NCI-H748 (cell line): ENCODE data around the gene LRIG1.

Experiments used
- DNase-seq: peaks from one replicate; lab custom pipeline; 2025; ENCODE audit not compliant: unreplicated experiment; lab: John Stamatoyannopoulos, UW

The LRIG1 gene

DNA sequence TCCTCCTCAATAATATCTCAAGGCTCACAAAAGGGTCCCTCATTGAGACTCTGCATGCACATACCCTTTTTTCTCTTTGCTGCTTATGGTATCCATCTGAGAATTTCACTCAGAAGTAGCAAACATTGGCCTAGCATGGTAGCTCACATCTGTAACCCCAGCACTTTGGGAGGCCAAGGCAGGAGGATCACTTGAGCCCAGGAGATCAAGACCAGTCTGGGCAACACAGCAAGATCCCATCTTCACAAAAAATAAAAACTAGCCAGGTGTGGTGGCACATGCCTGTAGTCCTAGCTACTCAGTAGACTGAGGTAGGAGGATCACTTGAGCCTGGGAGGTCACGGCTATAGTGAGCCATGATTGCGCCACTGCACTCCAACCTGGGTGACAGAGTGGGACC, 11.7 kb downstream of the LRIG1 start:
- DNase-seq: no peak

DNA sequence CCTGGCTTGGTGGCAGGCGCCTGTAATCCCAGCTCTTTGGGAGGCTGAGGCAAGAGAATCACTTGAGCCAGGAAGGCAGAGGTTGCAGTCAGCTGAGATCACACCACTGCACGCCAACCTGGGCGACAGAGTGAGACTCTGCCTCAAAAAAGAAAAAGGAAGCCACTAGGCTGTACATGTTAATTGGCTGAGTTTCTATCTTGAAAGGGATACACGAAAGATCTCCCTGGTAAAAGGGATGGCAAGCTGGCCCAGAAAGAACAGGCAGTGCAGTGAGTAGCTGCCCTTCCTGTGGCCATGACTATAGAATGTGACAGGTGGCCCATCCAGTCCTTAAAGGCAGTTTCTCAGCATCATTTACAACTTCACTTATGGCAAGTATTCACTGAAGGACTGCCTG, 12.3 kb downstream of the LRIG1 start:
- DNase-seq: no peak

DNA sequence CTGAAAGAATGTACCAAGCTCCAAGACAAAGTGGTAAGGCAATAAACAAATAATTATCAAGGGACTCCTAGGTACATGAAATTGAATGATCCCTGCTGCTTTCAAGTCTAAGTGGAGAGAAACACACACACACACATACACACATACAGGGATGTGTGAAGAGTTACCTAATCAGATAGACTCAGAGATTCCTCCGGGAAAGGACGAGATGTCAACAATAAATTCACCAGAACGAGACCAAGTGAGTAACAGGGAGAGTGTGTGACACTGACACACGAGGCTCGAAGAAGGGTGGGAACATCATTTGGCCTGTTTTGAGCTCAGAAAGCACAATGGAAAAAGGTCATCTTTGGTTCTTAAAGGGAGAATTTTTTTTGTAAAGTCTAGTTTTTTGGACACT, 13.4 kb downstream of the LRIG1 start:
- DNase-seq: peak; percentile 6

DNA sequence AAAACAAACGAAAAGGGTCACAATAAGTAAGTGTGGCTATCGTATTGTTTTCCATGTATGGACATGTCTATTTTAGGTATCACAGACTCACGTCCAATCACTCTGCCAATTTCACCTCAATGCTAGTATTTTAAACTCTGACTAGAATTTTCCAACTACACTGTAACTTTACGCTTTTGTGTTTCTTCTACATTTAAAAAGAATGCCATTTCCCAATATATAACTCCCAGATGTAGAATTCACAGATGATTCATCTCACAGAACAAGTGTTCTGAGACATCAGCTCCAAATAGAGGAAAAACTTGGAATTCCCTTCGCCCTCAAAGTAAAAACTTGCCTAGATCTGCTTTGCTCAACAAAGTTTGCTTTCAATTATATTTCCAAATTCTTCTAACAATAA, 14.2 kb downstream of the LRIG1 start:
- no peak for DNase-seq

DNA sequence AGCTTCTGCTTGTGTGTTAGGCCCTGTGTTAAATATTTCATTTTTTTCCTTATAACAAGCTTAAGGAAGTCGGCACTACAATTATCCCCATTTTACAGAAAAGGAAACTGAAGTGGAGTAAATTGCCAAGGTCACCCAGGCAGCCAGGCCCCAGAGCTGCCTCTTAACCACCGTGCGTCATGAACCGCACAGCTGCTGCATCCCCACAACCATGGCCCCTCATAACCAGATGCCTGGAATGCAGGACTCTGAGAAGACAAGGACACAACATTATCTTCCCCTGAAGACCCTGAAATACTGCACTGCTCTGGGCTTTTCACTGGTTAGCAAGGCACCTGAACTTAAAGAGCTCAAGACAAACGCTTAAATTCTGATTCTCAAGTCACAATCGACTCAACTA, 14.6 kb downstream of the LRIG1 start:
- no peak for DNase-seq

DNA sequence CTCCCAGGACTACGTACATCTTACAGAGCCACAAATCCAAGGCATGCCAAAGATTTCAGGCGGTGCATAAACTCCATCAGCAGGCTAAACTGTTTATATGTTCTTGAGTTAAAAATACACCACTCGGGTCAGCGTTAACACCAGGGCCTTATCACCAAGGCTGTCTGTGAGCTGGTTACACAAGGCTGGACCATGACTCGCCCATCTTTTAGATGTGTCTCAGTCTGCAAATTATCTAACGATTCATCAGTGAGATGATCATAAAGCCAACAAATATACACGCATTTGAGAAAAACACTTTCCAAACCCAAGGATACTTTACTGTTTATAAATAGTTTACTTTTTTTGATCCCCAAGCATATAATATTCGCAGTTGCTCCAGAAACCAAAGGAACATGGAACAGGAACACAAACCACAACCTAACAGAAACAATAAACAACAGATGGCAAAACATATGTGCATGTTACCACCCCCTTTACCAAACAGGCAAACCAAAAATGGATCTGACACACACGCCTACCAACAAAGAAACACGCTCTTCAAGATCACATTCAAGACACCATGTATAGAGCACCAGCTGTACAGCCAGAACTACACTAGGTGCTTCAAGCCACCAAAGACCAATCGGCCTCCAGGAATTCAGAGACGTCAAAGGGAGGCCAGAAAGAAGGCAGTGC, 15.4 kb downstream of the LRIG1 start:
- no peak for DNase-seq

DNA sequence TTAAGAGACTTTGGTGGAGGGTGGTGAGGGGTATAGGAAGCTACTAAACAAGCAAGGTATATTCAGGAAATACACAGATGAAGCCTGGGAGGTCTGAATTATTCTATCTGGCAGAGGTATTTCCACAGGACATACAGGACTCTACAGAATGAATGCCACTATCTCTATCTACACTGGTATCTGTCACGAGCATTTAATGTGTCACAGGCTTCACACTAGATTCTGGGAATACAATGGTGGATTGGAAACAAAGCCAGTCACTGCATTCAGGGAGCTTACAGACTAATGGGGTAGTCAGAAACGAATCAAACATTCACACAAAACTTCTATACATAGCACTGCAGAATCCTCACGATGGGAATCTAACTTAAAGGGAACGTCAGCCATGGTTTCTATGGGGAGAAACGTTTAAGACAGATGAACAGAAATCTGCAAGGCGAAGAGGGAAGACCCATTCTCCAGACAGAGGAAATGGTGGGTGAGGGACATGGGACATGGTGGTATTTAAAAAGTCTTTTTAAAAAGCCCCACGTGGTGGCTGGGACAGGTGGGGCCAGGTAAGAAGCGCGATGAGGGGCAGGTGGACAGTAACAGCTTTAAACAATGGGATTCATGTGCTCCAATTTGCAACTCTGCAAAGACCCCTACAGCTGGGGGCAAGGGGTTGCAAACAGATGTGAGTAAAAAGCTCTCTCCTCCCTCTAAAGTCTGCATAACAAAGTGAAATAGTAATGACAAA, 16.5 kb downstream of the LRIG1 start:
- no peak for DNase-seq

DNA sequence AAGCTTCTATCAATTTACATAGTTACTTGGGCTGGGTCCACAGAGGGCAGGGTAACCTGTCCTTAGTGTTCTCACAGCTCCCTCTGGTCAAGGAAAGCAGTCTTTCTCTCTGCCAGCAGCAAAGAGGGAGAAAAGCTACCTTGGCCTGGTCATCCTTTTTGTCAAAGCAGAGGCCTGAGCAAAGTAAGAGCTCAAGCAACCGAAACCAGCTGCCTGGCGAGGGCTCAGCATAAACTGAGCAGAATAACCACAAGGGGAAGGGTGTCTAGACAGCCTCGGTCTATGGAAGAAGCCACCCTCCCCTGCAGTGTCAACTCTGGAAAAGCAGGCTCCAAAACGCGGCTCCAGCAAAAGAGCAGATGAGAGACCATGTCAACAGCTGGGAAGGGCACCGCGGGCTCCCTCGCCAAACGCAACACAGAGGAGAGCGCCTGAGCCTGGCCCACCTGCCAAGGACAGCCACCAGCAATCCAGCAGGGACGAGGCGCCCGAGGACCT, 17.4 kb downstream of the LRIG1 start:
- peak; percentile 26 for DNase-seq

DNA sequence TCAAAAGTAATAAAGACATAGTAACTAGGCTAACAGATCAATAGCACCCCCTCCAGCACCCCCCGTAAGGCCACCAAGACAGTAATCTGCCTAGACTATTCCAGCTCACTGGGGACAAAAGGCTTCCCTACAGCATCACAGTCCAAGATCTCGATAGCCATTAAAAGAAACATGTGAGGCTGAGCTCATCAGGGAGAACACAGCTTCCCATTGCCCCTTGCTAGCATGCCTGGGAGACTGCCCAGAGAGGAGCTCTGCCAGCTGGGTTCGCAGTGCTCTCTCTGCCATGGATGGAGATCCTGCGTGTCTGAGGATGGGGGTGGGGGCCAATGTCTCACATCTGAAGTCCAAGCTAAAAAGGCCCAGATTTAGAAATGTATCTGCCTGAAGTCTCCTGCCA, 17.8 kb downstream of the LRIG1 start:
- no peak for DNase-seq

DNA sequence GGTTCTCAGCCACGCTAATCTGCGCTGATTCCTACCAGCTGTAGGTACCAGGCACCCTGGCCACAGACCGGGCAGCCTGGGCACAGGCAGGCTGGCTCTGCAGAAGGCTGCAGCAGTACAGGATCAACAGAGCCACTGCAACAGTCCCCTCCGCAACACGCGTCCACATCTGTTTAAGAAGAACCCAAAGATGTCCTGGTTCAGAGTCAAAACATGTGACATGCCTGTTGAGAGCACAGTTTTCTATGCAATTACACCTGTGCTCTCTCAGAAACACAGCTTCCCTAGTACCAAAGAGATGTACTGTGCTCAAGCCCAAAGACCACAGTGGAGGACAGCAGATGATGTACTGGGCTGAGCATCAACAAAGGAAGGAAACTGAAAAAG, 18.8 kb downstream of the LRIG1 start:
- DNase-seq: no peak

DNA sequence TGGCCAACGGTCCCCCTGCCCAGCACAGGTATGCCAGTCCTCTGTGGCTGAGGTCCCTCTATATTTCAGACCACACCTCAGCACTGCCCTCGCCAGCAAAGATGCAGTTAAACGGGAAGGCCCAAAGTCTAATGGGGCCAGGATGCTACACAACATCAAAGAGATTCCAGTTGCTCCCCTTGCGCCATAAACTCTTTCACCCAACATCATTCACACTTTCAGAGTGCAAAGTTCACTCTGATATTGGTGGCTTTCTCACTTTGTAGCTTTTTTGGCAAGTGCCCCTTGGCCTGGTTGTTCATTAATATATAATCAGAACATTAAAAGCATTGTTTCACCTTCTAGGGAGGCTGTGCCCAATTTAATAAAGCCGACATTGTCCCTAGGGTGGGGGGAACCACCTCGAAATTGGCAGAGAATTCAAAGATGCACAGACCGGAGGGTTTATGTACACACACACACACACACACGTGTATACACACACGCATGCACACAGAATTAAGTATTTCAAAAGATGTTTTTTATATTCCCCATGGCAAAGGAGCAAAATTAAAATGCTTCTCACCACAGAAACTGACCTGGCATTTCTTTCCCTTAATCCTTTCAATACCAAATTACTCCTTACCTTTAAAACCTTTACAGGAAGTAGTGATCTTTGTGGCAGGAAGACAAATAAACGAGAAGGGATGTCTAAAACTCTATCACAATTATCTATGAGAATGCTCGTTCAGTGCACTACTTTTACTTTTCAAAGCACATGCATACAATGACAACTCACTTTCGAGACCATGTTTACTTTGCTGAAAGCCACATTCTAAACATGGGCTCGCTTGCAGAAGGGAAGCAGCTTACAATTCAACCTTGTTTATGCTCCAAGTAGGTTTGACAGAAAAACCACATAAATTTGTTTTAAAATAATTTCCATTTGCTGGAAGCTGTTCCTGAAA, 19.5 kb downstream of the LRIG1 start:
- DNase-seq: no peak

DNA sequence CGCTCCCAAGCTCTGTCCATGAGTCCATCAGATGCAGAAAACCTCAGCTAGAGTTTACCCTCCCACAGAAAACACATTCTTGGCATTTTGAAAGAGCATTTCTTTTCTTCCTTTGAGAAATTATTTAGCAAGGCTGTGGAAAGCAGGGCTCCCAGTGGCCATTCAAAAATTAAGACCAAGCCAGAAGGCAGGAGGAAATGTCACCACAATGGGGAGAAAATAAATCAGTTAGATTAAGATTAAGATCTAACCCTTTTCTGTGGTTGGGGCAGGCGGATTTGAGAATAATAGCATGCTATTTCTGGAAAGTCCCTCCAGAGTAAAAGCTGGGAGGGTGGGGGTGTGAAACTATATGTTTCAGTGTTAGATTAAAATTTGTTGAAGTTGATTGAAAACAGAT, 20.2 kb downstream of the LRIG1 start:
- no peak for DNase-seq

DNA sequence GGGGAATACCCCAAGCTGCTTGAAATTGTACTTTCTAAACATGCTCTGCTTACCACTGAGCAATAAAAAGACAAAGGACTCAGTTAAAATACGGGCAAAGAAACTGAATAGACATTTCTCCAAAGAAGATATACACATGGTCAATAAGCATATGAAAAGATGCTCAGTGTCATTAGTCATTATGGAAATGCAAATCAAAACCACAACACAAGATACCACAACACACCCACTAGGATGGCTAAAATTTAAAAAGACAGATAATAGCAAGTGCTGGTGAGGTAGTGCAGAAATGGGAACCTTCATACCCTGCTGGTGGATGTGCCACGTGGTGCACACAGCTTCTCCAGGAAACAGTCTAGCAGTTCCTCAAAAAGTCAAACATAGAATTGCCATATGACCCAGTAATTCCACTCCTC, 21.3 kb downstream of the LRIG1 start:
- no peak for DNase-seq

DNA sequence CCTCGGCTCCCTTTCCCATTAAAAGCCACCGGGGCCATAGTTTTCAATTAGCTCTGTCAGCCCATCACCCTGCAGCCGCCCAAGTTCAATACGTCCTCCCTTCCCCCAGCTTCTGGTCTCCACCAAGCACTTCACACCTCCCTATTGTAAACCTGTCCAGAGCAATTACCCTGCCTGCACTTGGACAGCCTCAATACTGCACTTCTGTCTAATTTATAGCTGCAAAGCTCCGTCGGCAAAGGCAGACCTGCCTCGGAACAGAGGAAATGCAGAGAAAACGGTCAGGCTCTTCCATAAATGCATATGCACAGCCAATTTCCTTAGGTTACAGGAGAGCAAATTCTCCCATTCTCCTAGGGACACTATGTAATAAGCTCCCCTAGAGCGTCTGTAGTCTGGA, 21.9 kb downstream of the LRIG1 start:
- DNase-seq: no peak

DNA sequence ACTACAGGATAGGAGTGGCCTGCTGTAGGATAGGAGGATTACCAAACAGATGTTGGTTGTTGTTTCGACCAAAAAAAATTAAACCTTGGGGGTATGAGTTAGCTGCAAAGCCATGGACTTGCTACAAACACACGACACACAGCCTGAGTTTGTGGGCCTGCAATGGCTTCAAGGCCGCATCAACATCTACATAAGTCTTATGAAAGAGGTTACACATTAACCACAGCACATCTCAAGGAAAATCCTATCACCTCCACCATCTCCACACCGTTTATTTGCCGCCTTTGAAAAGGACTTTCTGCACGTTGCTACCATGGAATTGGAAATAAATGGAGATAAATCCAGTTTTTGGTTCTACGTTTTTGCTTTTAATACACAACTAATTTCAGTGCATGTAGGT, 23.0 kb downstream of the LRIG1 start:
- no peak for DNase-seq

DNA sequence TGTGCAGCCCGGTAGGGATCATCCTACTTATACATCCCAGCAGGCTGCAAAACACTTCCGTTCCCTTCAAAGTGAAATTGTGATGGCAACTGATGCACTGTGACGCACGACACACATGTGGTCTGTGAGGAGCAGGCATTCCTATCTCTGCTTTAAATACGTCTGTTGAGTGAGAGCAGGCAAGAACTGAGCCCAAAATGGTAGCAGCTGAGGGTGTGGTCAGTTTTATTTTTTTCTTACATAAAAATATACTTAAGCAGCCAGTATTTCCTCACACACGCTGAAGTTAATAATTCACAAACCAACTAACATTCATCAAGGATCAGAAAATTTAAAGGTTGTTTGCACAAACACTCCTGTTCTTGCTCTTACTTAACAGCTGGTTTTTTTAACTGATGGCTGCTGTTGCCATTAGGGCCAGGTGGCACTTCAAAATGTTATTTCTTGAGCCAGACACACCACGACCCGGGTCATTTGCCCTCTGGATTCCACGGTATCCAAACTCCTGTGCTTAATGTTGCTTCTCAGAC, 23.9 kb downstream of the LRIG1 start:
- peak; percentile 33 for DNase-seq

DNA sequence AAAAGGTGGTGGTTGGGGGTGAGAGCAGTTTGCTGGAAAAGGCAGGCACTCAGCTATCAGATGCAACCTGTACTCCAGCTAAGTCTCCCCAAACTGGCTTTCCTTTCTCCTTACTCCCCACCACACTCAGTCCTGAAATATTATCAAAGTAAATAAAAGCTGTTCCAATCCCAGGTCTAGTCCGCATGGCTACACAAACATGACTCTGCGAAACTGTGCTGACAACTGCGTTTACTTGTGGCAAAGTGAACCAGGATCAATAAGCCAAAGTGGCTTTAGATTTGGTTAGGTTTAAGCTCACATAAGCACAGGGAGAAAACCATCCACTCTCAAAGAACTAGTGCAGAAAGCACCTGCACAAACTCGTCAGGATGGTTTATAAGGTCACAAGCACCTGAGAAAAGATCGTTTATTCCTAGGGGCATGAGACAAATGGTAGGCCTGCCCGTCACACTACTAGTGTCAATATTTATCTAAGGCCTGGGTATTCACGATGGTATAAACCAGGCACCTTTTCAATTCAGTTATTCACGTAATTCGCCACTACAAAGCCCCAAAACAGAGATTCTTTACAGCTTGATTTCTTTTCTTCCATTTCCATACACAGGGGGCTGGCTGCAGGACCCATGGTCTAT, 25.3 kb downstream of the LRIG1 start:
- DNase-seq: peak; percentile 94

DNA sequence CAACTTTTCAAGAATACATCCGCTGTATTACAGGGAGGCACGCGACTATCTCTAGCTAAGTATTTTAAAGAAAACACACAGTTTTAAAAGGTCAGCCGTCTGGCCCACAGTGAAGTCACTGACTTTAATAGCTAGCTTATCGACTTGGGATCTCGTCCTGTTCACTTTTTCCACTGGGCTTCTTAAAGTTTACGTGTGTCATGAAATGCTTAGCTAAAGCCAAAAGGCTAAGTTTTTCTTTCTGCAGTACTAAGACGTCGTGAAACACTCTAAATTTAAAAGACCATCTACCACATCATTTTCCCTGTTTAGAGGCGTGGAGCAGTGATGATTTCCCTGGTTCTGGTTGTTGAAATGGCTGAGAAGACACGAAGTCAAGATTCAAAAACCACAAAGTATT, 27.1 kb downstream of the LRIG1 start:
- DNase-seq: no peak

DNA sequence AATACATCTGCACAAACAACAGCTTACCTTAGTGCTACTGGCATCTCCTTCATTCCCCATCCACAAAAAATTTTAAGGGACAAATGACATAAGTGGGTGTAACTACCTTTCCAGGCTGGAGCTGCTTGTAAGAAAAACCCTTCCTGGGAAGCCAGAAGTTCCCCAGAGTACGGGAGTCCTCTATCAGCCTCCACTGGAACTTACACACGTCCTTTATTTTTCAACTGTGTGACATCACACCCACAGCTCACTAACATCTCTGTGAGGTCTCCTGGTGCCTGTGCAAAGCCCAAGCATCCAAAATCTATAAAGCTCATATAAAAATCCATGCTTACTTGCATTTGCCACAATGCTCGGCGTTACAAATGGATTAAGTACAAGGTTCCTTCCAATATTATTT, 27.6 kb downstream of the LRIG1 start:
- DNase-seq: no peak

DNA sequence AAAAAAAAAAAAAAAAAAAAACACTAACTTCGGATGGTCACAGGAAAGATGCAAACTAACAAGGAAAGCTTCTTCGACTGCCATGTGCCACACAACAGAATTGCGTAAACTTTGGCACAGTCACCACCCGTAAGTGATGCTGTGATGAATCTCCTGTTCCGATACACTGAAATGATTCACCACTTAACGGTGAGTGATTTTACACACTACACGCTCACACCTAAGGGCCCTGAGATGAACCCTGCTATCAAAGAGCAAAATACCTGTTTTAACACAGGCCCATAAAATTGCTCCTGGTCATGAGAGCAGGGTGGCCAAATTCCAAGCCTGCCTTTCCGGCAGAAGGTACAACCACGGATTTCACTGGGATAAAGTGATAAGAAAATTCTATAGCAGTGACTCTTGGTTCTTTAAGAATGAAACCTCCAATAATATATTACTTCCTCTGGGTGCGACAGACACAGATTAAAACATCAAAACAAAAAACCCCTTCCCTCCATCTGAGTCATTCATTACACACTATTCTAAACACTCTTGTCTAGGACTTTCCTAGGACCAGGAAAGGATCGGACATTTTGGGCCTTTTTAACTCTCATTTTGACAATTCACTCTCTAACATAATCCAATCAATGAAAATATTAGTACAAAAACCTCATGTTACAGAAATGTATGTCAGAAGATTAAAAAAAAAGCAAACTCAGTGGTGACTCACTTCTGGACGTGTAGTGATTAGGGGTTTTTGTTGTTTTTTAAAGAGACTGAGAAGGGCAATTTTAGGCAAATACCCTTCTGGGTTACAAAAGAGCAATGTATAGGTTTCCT, 28.3 kb downstream of the LRIG1 start:
- no peak for DNase-seq
